Measurements from ENCODE around the gene CAMK1D.

The CAMK1D gene

GRCh38 chr10:12513775-12514673 is 164.7 kb downstream of the CAMK1D start (continued):
- no peak for TF ChIP-seq ARNTL (CRISPR knock-in tag; IDR thresholded peaks at IDR 0.05; ENCODE audit: borderline replicate concordance, low read depth)
- TF ChIP-seq OSR1 (CRISPR knock-in tag; IDR thresholded peaks at IDR 0.05) = no peak
- TF ChIP-seq ZNF70 (CRISPR knock-in tag; IDR thresholded peaks at IDR 0.05) = no peak
- no peak for TF ChIP-seq ESRRG (CRISPR knock-in tag; IDR thresholded peaks at IDR 0.05)
- TF ChIP-seq TCF4 (CRISPR knock-in tag; IDR thresholded peaks at IDR 0.05; ENCODE audit: borderline replicate concordance) = no peak
- TF ChIP-seq ZNF565 (CRISPR knock-in tag; conservative IDR thresholded peaks at IDR 0.05; ENCODE audit: low read depth) = no peak
- no peak for TF ChIP-seq CSRNP3 (CRISPR knock-in tag; IDR thresholded peaks at IDR 0.05)
- TF ChIP-seq RARB (CRISPR knock-in tag; IDR thresholded peaks at IDR 0.05) = no peak

- no peak for ATAC-seq
- TF ChIP-seq CSRNP3 (CRISPR knock-in tag; IDR thresholded peaks at IDR 0.05) = no peak
- TF ChIP-seq ZNF8 (CRISPR knock-in tag; IDR thresholded peaks at IDR 0.05) = no peak
- no peak for TF ChIP-seq TCF4 (CRISPR knock-in tag; IDR thresholded peaks at IDR 0.05; ENCODE audit: borderline replicate concordance)
- TF ChIP-seq OSR1 (CRISPR knock-in tag; IDR thresholded peaks at IDR 0.05) = no peak
Observed at GRCh38 chr10:12518024-12518423, 168.7 kb downstream of the CAMK1D start.

GRCh38 chr10:12521423-12521822 is 172.1 kb downstream of the CAMK1D start:
- TF ChIP-seq TSHZ2 (CRISPR knock-in tag; IDR thresholded peaks at IDR 0.05) (no peak), BACH2 (CRISPR knock-in tag; IDR thresholded peaks at IDR 0.05; ENCODE audit: borderline replicate concordance) (no peak), PATZ1 (CRISPR knock-in tag; IDR thresholded peaks at IDR 0.05; ENCODE audit: borderline replicate concordance) (no peak), GLIS3 (CRISPR knock-in tag; IDR thresholded peaks at IDR 0.05) (no peak), CREB5 (CRISPR knock-in tag; IDR thresholded peaks at IDR 0.05; ENCODE audit: low read depth) (no peak), SNAI2 (CRISPR knock-in tag; IDR thresholded peaks at IDR 0.05) (no peak), ZNF8 (CRISPR knock-in tag; IDR thresholded peaks at IDR 0.05) (no peak), ISL1 (CRISPR knock-in tag; IDR thresholded peaks at IDR 0.05) (no peak), ARNTL (CRISPR knock-in tag; IDR thresholded peaks at IDR 0.05; ENCODE audit: borderline replicate concordance, low read depth) (no peak), ZFP3 (CRISPR knock-in tag; IDR thresholded peaks at IDR 0.05) (no peak), ZNF70 (CRISPR knock-in tag; IDR thresholded peaks at IDR 0.05) (no peak), ZC3H10 (CRISPR knock-in tag; IDR thresholded peaks at IDR 0.05) (no peak), CSRNP3 (CRISPR knock-in tag; IDR thresholded peaks at IDR 0.05) (no peak), POU6F1 (CRISPR knock-in tag; IDR thresholded peaks at IDR 0.05; ENCODE audit: borderline replicate concordance, low read depth) (no peak), CSDC2 (CRISPR knock-in tag; IDR thresholded peaks at IDR 0.05) (no peak), RARB (CRISPR knock-in tag; IDR thresholded peaks at IDR 0.05) (no peak), OSR1 (CRISPR knock-in tag; IDR thresholded peaks at IDR 0.05) (no peak), ZFP30 (CRISPR knock-in tag; IDR thresholded peaks at IDR 0.05) (no peak)
- ATAC-seq = no peak

All from SK-N-SH treated with all-trans-retinoic acid at 6 μM for 48 hours (cell line).